ENCODE data around the gene MACROH2A2. TPM values are rescaled to one million over a fixed set of nuclear protein-coding genes. Genes with fewer than 3 reads are reported as not detected.

Gene MACROH2A2
- total and polyA plus RNA-seq, 2 of the 8 experiments (the other 6 are each of a cell fraction or from before 2014, with no cell fraction given): 7.9 to 9.3 TPM

GRCh38 chr10:70135046-70135445 lies 82.4 kb downstream of the MACROH2A2 start:
- WGBS, 2 experiments (ENCODE audit: extremely low coverage in 1 of 2, insufficient coverage in 1 of 2, insufficient read length in 1 of 2, insufficient replicate concordance in 2 of 2, low coverage in 1 of 2, low lambda C conversion rate in 2 of 2, missing lambda C conversion rate in 1 of 2): 83% methylated on average over 3 of the region's 3 CpGs; no CpG with 5 or more reads in 1 of the 2 experiments
- Histone ChIP-seq H3K27ac (ENCODE audit: low read depth, low read length) (no peak overlapping the region), H3K23me2 (ENCODE audit: low read depth, low read length) (peaks cover 12% of the 10 kb centered on the region; the same call in 1 of the 2 replicates), H4K8ac (ENCODE audit: extremely low read depth, insufficient read depth, low read length) (no peak overlapping the region), H3K56ac (replicated peaks; ENCODE audit: insufficient read length, low read depth, low read length) (no peak overlapping the region), H2AK5ac (ENCODE audit: low read depth, low read length) (no peak overlapping the region), H2BK15ac (ENCODE audit: low read length) (no peak overlapping the region), H4K20me1 (replicated peaks in 1 of 2; ENCODE audit: control insufficient read depth in 1 of 2, insufficient read depth in 2 of 2, low read length in 2 of 2) (peaks cover 0 to 2% of the 10 kb centered on the region in 2 experiments), H3K79me2 (ENCODE audit: control insufficient read depth in 1 of 2, insufficient read depth in 2 of 2, low read length in 2 of 2) (no peaks in the 10 kb centered on the region), H2BK12ac (ENCODE audit: low read depth, low read length) (no peak overlapping the region), H3K4me2 (ENCODE audit: insufficient read depth in 1 of 2, low read depth in 2 of 2, low read length in 2 of 2) (no peak overlapping the region), H3K9ac (replicated peaks in 1 of 4; ENCODE audit: extremely low read depth in 1 of 4, low read depth in 3 of 4, low read length in 3 of 4) (no peak overlapping the region), H3K36me3 (ENCODE audit: control insufficient read depth in 2 of 4, insufficient read depth in 4 of 4, low read length in 3 of 4) (no peaks in the 10 kb centered on the region), H3K14ac (ENCODE audit: insufficient read length) (no peak overlapping the region), H3K9me3 (ENCODE audit: insufficient read depth in 2 of 2, low read depth in 1 of 2, low read length in 1 of 2) (no peaks in the 10 kb centered on the region), H2BK20ac (ENCODE audit: low read length) (no peak overlapping the region), H4K5ac (ENCODE audit: insufficient read length, low read depth, low read length) (no peak overlapping the region), H2BK120ac (replicated peaks; ENCODE audit: low read depth, low read length) (no peak overlapping the region), H3K18ac (ENCODE audit: extremely low read depth, low read length) (no peak overlapping the region), H3K4me1 (replicated peaks in 1 of 4; ENCODE audit: control insufficient read depth in 3 of 4, insufficient read depth in 4 of 4, low read length in 3 of 4) (peaks cover 0 to 4% (median 1%) of the 10 kb centered on the region in 4 experiments; a peak in 2 of 7 replicates), H3K4ac (replicated peaks; ENCODE audit: insufficient read length, low read depth, low read length) (no peak overlapping the region), H2BK5ac (ENCODE audit: low read depth, low read length) (no peak overlapping the region), H3K27me3 (replicated peaks in 1 of 4; ENCODE audit: control insufficient read depth in 3 of 4, extremely low read depth in 1 of 4, insufficient read depth in 3 of 4, low read length in 3 of 4) (peaks cover 0 to 25% (median 19%) of the 10 kb centered on the region in 4 experiments; a peak in 6 of 7 replicates), H2AFZ (ENCODE audit: low read length) (no peak overlapping the region), H4K91ac (replicated peaks; ENCODE audit: insufficient read length, low read length) (no peak overlapping the region), H3K4me3 (ENCODE audit: extremely low read depth in 1 of 4, insufficient read depth in 2 of 4, low read depth in 3 of 4, low read length in 4 of 4) (no peak overlapping the region), H3K23ac (ENCODE audit: insufficient read length) (no peak overlapping the region), H3K79me1 (ENCODE audit: low read depth, low read length) (no peaks in the 10 kb centered on the region)
- no peak for FAIRE-seq
- POLR2A ChIA-PET (ENCODE audit: partially characterized antibody): interaction anchor here (1.1 to 4.4 kb wide), 4 partner anchors 10 to 97 kb away, joined by 3 to 31 read pairs (median 4); partner anchors contain the start of genes SAR1A and TYSND1
- no peak for DNase-seq (ENCODE audit: low read depth in 1 of 2, low spot score in 2 of 2)
- CTCF ChIA-PET (ENCODE audit: partially characterized antibody): interaction anchor here (0.7 to 4.7 kb wide), 8 partner anchors 9 to 348 kb away, joined by 3 to 20 read pairs (median 3); partner anchors contain the start of gene TYSND1
- TF ChIP-seq RNF2 (IDR thresholded peaks at IDR 0.05; ENCODE audit: borderline replicate concordance, low read depth, low read length, missing control alignments, poor library complexity, severe bottlenecking): no peak
- TF ChIP-seq SP4 (IDR thresholded peaks at IDR 0.05; ENCODE audit: low read length): no peak
- no peak for TF ChIP-seq TCF12 (IDR thresholded peaks at IDR 0.05; ENCODE audit: low read depth, low read length)
- no peak for TF ChIP-seq PHF8 (conservative IDR thresholded peaks at IDR 0.05; ENCODE audit: low read depth, low read length)
- no peak for TF ChIP-seq RBBP5 (IDR thresholded peaks at IDR 0.05; ENCODE audit: borderline replicate concordance, low read depth, low read length)
- no peak for TF ChIP-seq EGR1 (IDR thresholded peaks at IDR 0.05; ENCODE audit: borderline replicate concordance, low read depth, low read length)
- TF ChIP-seq KDM1A (IDR thresholded peaks at IDR 0.05; ENCODE audit: borderline replicate concordance, low read length): no peak
- TF ChIP-seq JUND (IDR thresholded peaks at IDR 0.05; ENCODE audit: low read length): no peak
- no peak for TF ChIP-seq SRF (IDR thresholded peaks at IDR 0.05; ENCODE audit: low read depth, low read length)
- TF ChIP-seq MAX (IDR thresholded peaks at IDR 0.05): no peak
- TF ChIP-seq POU5F1 (IDR thresholded peaks at IDR 0.05; ENCODE audit: low read depth, low read length): no peak
- TF ChIP-seq TAF7 (optimal IDR thresholded peaks at IDR 0.05; ENCODE audit: borderline replicate concordance, low read depth, low read length): no peak
- TF ChIP-seq HDAC2 (IDR thresholded peaks at IDR 0.05; ENCODE audit: borderline replicate concordance in 1 of 2, low read depth in 2 of 2, low read length in 2 of 2): no peak
